Measurements from ENCODE around the gene GALNT14. TPM values are rescaled to one million over a fixed set of nuclear protein-coding genes. Genes with fewer than 3 reads are reported as not detected.
A peak's percentile ranks its signal among the peaks of the same experiment; 100 is the strongest.

Gene GALNT14
- total RNA-seq, 1 donor from 2014 or later = 0.48 TPM

GRCh38 chr2:31067259-31067658 lies 71.0 kb downstream of the GALNT14 start:
- DNase-seq (ENCODE audit: low spot score) = no peak
- intact Hi-C loops (cut with DNase I) = no loop called here

- no peak for DNase-seq (ENCODE audit: low spot score)
- intact Hi-C loops (cut with DNase I) = no loop called here
Observed at GRCh38 chr2:31066551-31066950, 71.7 kb downstream of the GALNT14 start.

- intact Hi-C loops (cut with DNase I) = no loop called here
- no peak for DNase-seq (ENCODE audit: low spot score)
Observed at GRCh38 chr2:31066086-31066485, 72.2 kb downstream of the GALNT14 start.

GRCh38 chr2:31065356-31065755 lies 72.9 kb downstream of the GALNT14 start:
- no peak for DNase-seq (ENCODE audit: low spot score)
- intact Hi-C loops (cut with DNase I) = no loop called here

- intact Hi-C loops (cut with DNase I) = no loop called here
- DNase-seq (ENCODE audit: low spot score) = no peak
Observed at GRCh38 chr2:31060397-31060796, 77.8 kb downstream of the GALNT14 start.

- intact Hi-C loops (cut with DNase I) = no loop called here
- DNase-seq (ENCODE audit: low spot score) = no peak
Observed at GRCh38 chr2:31058096-31059035, 79.9 kb downstream of the GALNT14 start.

- intact Hi-C loops (cut with DNase I) = no loop called here
Observed at GRCh38 chr2:31057691-31058090, 80.5 kb downstream of the GALNT14 start.

GRCh38 chr2:31055938-31056337 lies 82.3 kb downstream of the GALNT14 start:
- DNase-seq (ENCODE audit: low spot score) = no peak
- intact Hi-C loops (cut with DNase I) = no loop called here

More at GRCh38 chr2:31057691-31058090, 80.5 kb downstream of the GALNT14 start:
- no peak for DNase-seq (ENCODE audit: low spot score)

GRCh38 chr2:31054842-31055388 lies 83.3 kb downstream of the GALNT14 start:
- intact Hi-C loops (cut with DNase I) = no loop called here
- DNase-seq (ENCODE audit: low spot score) = no peak

- DNase-seq (ENCODE audit: low spot score) = no peak
- intact Hi-C loops (cut with DNase I) = no loop called here
Observed at GRCh38 chr2:31053929-31054782, 84.1 kb downstream of the GALNT14 start.

- DNase-seq (ENCODE audit: low spot score) = no peak
- intact Hi-C loops (cut with DNase I) = no loop called here
Observed at GRCh38 chr2:31052284-31052683, 86.0 kb downstream of the GALNT14 start.

GRCh38 chr2:31051258-31052140 lies 86.7 kb downstream of the GALNT14 start:
- intact Hi-C loops (cut with DNase I) = no loop called here

GRCh38 chr2:31049916-31050588 lies 88.2 kb downstream of the GALNT14 start:
- DNase-seq (ENCODE audit: low spot score) = no peak
- intact Hi-C loops (cut with DNase I) = no loop called here

More at GRCh38 chr2:31051258-31052140, 86.7 kb downstream of the GALNT14 start:
- DNase-seq (ENCODE audit: low spot score) = no peak

- no peak for DNase-seq (ENCODE audit: low spot score)
- intact Hi-C loops (cut with DNase I) = no loop called here
Observed at GRCh38 chr2:31049264-31049663, 89.0 kb downstream of the GALNT14 start.

- no peak for DNase-seq (ENCODE audit: low spot score)
- intact Hi-C loops (cut with DNase I) = no loop called here
Observed at GRCh38 chr2:31047599-31047998, 90.6 kb downstream of the GALNT14 start.

GRCh38 chr2:31038385-31038784 lies 99.9 kb downstream of the GALNT14 start:
- DNase-seq (ENCODE audit: low spot score) = peak; percentile 22
- intact Hi-C loops (cut with DNase I) = no loop called here

- intact Hi-C loops (cut with DNase I) = no loop called here
Observed at GRCh38 chr2:31037058-31037457, 101.2 kb downstream of the GALNT14 start.

GRCh38 chr2:31033032-31033431 lies 105.2 kb downstream of the GALNT14 start:
- intact Hi-C loops (cut with DNase I) = no loop called here

More at GRCh38 chr2:31037058-31037457, 101.2 kb downstream of the GALNT14 start:
- no peak for DNase-seq (ENCODE audit: low spot score)

GRCh38 chr2:31032475-31032874 lies 105.8 kb downstream of the GALNT14 start:
- intact Hi-C loops (cut with DNase I) = no loop called here
- peak; percentile 66 for DNase-seq (ENCODE audit: low spot score)

More at GRCh38 chr2:31033032-31033431, 105.2 kb downstream of the GALNT14 start:
- peak; percentile 43 for DNase-seq (ENCODE audit: low spot score)
